ENCODE measurements around the gene TBXAS1. TPM values are rescaled to one million over a fixed set of nuclear protein-coding genes. Genes with fewer than 3 reads are reported as not detected.

Gene TBXAS1
- total RNA-seq, 1 experiment from 2014 or later, result not detected

DNA sequence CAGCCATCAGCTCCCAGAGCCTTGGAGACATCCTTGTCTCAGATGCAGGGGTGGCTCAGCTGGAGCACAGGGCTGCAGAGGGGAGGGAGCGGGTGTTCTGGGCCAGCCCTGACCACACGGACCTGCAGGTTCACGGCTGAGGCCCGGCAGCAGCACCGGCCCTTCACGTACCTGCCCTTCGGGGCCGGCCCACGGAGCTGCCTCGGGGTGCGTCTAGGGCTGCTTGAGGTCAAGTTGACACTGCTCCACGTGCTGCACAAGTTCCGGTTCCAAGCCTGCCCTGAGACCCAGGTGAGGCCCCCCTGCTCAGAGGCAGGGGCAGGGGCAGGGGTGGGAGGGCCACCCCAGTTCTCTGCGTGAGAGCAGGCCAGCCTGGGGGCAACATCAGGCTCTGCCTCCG, 188.5 kb downstream of the TBXAS1 start:
- Histone ChIP-seq H3K9me3 (ENCODE audit: low read length) (no peaks in the 10 kb centered on the region), H3K9me2 (replicated peaks; ENCODE audit: insufficient read depth, low read length) (no peaks in the 10 kb centered on the region), H3K27me3 (ENCODE audit: low read length) (no peaks in the 10 kb centered on the region; the same call in 1 of the 2 replicates), H3K27ac (ENCODE audit: low read length) (no peak overlapping the region), H3K79me2 (ENCODE audit: low read length) (no peaks in the 10 kb centered on the region), H3K4me2 (ENCODE audit: low read depth, low read length, poor library complexity, severe bottlenecking) (no peak overlapping the region), H3K4me3 (ENCODE audit: low read length) (no peak overlapping the region), H3K9ac (ENCODE audit: low read length) (no peak overlapping the region), H3K36me3 (ENCODE audit: insufficient read depth, low read length) (no peaks in the 10 kb centered on the region), H3K4me1 (ENCODE audit: low read length) (no peaks in the 10 kb centered on the region), H2AFZ (ENCODE audit: low read length) (no peak overlapping the region), H4K20me1 (ENCODE audit: insufficient read depth, low read depth, low read length) (0 out of 2 replicates have a peak, but pooled peaks cover 4% of the 10 kb centered on the region)
- DNase-seq, result no peak

DNA sequence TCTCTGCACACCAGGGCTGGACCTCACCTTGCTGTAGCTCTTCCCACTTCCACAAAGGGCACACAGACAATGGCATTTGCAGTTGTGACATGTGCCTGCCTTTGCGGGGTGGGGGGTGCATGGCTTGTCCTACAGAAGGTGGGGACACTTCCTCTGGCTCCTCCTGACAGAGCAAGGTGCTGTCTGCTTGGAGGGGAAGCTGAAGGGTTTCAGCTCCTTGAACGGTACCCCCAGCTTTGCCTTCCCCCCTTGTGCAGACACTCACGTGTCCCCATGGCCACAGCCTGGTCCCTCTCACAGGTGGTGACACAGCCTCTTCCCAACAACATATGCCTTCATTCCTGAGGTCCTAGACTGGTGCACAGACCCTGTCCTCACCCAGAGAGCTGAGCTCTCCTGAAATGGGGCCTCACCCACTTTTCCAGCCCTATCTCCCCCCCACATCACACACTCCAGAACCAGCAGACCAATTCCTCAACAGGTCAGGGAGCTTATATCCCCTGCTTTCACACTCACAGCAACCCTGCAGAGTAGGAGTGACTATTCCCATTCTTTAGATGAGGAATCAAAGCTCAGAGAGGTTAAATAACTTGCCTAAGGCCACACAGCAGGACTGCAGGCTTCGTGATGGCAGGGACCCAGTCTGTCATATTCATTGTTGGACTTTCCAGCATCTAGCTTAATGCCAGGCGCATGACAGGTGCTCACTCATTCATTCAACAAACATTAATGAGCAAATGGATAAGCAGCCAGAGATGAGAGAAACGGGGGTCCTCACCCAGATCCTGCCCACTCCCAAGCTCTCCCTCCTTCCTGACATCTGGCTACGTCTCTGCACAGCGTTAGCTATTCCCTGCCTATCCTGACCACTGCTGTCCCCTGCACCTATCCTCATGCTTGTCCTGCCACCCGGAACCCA, 189.3 kb downstream of the TBXAS1 start:
- Histone ChIP-seq H3K27ac (ENCODE audit: low read length) (no peak overlapping the region), H3K79me2 (ENCODE audit: low read length) (no peaks in the 10 kb centered on the region), H4K20me1 (ENCODE audit: insufficient read depth, low read depth, low read length) (0 out of 2 replicates have a peak, but pooled peaks cover 4% of the 10 kb centered on the region), H3K4me3 (ENCODE audit: low read length) (no peak overlapping the region), H3K4me2 (ENCODE audit: low read depth, low read length, poor library complexity, severe bottlenecking) (no peak overlapping the region), H3K4me1 (ENCODE audit: low read length) (no peaks in the 10 kb centered on the region), H3K9me3 (ENCODE audit: low read length) (no peaks in the 10 kb centered on the region), H3K9me2 (replicated peaks; ENCODE audit: insufficient read depth, low read length) (no peaks in the 10 kb centered on the region), H2AFZ (ENCODE audit: low read length) (no peak overlapping the region), H3K36me3 (ENCODE audit: insufficient read depth, low read length) (no peaks in the 10 kb centered on the region), H3K27me3 (ENCODE audit: low read length) (no peaks in the 10 kb centered on the region; the same call in 1 of the 2 replicates), H3K9ac (ENCODE audit: low read length) (no peak overlapping the region)
- DNase-seq, result no peak

DNA sequence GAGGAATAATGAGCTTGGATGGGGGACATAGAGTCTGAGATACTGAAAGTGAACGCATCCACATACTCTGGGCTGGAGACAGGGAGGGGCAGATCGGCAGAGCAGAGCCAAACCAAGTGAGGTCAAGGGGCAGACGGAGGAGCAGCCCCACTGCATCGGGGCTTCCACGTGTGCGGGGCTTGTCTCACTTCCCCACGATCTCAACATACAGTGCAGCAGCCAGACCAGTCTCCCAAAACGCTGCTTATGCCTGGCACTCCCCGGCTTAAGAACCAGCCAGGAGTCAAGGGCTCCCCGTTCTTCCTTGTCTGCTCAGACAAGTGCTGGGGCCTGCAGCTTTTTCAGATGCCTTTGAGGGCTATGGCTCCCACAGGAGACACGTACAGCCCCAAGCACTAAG, 190.1 kb downstream of the TBXAS1 start:
- no peak overlapping the region for H2AFZ ChIP-seq (ENCODE audit: low read length)
- H3K9me3 ChIP-seq (ENCODE audit: low read length), result no peaks in the 10 kb centered on the region
- H3K79me2 ChIP-seq (ENCODE audit: low read length), result no peaks in the 10 kb centered on the region
- H4K20me1 ChIP-seq (ENCODE audit: insufficient read depth, low read depth, low read length), result 0 out of 2 replicates have a peak, but pooled peaks cover 4% of the 10 kb centered on the region
- no peak for DNase-seq
- H3K4me3 ChIP-seq (ENCODE audit: low read length), result no peak overlapping the region
- no peaks in the 10 kb centered on the region for H3K4me1 ChIP-seq (ENCODE audit: low read length)
- no peaks in the 10 kb centered on the region for H3K9me2 ChIP-seq (replicated peaks; ENCODE audit: insufficient read depth, low read length)
- no peaks in the 10 kb centered on the region for H3K36me3 ChIP-seq (ENCODE audit: insufficient read depth, low read length)
- no peak overlapping the region for H3K27ac ChIP-seq (ENCODE audit: low read length)
- H3K9ac ChIP-seq (ENCODE audit: low read length), result no peak overlapping the region
- no peak overlapping the region for H3K4me2 ChIP-seq (ENCODE audit: low read depth, low read length, poor library complexity, severe bottlenecking)
- no peaks in the 10 kb centered on the region for H3K27me3 ChIP-seq (ENCODE audit: low read length)

DNA sequence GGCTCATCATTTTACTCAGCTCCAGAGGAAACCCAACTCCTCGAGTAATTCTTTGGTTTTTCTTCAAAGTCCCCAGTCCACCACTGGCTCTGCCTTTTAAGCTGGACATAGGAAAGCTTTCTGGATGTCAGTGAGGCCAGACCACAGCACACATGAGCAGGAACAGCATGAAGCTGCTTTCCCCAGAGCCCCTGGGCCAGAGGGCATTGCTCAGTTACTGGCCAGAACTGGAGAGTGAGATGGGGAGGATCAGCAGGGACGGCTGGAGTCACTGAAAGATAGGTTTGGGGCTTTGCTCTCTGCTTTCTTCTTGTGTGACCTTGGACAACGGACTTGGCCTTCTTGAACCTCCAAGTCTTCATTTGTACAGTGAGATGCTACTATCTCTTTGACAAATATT, 190.5 kb downstream of the TBXAS1 start:
- no peak overlapping the region for H3K27ac ChIP-seq (ENCODE audit: low read length)
- H4K20me1 ChIP-seq (ENCODE audit: insufficient read depth, low read depth, low read length), result 0 out of 2 replicates have a peak, but pooled peaks cover 4% of the 10 kb centered on the region
- H3K4me2 ChIP-seq (ENCODE audit: low read depth, low read length, poor library complexity, severe bottlenecking), result no peak overlapping the region
- no peak overlapping the region for H2AFZ ChIP-seq (ENCODE audit: low read length)
- H3K9me2 ChIP-seq (replicated peaks; ENCODE audit: insufficient read depth, low read length), result no peaks in the 10 kb centered on the region
- no peaks in the 10 kb centered on the region for H3K79me2 ChIP-seq (ENCODE audit: low read length)
- H3K9ac ChIP-seq (ENCODE audit: low read length), result no peak overlapping the region
- H3K4me3 ChIP-seq (ENCODE audit: low read length), result no peak overlapping the region
- no peaks in the 10 kb centered on the region for H3K4me1 ChIP-seq (ENCODE audit: low read length)
- H3K36me3 ChIP-seq (ENCODE audit: insufficient read depth, low read length), result no peaks in the 10 kb centered on the region
- H3K9me3 ChIP-seq (ENCODE audit: low read length), result no peaks in the 10 kb centered on the region
- no peaks in the 10 kb centered on the region for H3K27me3 ChIP-seq (ENCODE audit: low read length)
- no peak for DNase-seq

DNA sequence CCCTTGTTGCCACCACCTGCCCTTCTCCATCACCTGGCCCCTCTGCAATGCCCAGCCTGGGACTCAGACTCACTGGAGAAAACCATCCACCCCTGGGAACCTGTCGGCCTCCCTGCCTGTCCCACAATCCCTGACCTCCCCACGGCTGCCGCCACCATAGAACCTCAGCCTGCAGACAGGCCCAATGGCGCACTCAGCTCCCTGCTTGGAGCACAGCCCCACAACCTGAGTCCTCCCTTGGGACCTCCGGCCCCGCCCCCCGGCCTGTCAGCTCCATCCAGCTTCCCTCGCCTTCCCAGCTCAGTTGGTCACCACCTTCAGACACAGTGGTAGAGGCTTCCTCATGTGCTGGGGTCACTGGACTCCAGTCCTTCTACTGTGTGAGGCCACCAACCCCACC, 192.5 kb downstream of the TBXAS1 start:
- H3K4me3 ChIP-seq (ENCODE audit: low read length), result no peak overlapping the region
- no peak overlapping the region for H2AFZ ChIP-seq (ENCODE audit: low read length)
- H3K9me3 ChIP-seq (ENCODE audit: low read length), result no peaks in the 10 kb centered on the region
- no peaks in the 10 kb centered on the region for H3K36me3 ChIP-seq (ENCODE audit: insufficient read depth, low read length)
- no peaks in the 10 kb centered on the region for H3K79me2 ChIP-seq (ENCODE audit: low read length)
- 0 out of 2 replicates have a peak, but pooled peaks cover 4% of the 10 kb centered on the region for H4K20me1 ChIP-seq (ENCODE audit: insufficient read depth, low read depth, low read length)
- no peak overlapping the region for H3K4me2 ChIP-seq (ENCODE audit: low read depth, low read length, poor library complexity, severe bottlenecking)
- no peaks in the 10 kb centered on the region for H3K27me3 ChIP-seq (ENCODE audit: low read length)
- H3K4me1 ChIP-seq (ENCODE audit: low read length), result no peaks in the 10 kb centered on the region
- H3K9me2 ChIP-seq (replicated peaks; ENCODE audit: insufficient read depth, low read length), result no peaks in the 10 kb centered on the region
- DNase-seq, result no peak
- H3K9ac ChIP-seq (ENCODE audit: low read length), result no peak overlapping the region
- no peak overlapping the region for H3K27ac ChIP-seq (ENCODE audit: low read length)

DNA sequence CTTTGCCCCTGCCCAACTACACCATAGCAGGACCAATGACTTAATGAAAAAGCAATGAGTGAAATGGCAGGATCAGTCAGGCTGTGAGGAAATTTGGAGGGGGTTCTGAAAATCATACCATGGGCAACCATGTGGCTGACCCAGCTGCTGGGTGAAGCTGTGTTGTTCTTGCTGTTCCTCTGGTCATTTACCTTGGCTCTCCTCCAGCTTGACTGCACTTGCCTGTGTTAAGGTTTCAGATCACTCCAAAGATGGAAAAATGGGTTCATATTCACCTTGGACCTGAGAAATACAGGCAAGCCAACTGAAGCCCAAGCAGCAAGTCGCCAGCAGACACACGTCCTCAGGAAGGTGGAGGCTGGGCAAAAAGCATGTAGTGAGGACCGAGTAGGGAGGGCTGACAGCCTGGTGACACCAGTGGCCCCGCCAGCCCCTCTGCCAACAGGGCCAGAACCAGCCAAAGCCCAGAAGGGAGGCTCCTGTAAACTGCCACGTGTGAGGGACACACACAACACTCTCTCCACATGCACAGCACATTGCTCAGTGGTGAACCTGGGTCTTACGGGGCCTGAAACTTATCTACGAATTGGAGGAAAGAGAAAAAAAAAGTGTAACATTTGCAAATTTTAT, 193.6 kb downstream of the TBXAS1 start:
- H3K9me3 ChIP-seq (ENCODE audit: low read length), result no peaks in the 10 kb centered on the region
- H3K4me1 ChIP-seq (ENCODE audit: low read length), result no peaks in the 10 kb centered on the region
- H4K20me1 ChIP-seq (ENCODE audit: insufficient read depth, low read depth, low read length), result 0 out of 2 replicates have a peak, but pooled peaks cover 4% of the 10 kb centered on the region
- H3K4me2 ChIP-seq (ENCODE audit: low read depth, low read length, poor library complexity, severe bottlenecking), result no peak overlapping the region
- no peak for DNase-seq
- no peak overlapping the region for H3K4me3 ChIP-seq (ENCODE audit: low read length)
- H3K79me2 ChIP-seq (ENCODE audit: low read length), result no peaks in the 10 kb centered on the region
- H3K27me3 ChIP-seq (ENCODE audit: low read length), result no peaks in the 10 kb centered on the region
- H3K36me3 ChIP-seq (ENCODE audit: insufficient read depth, low read length), result no peaks in the 10 kb centered on the region
- H3K27ac ChIP-seq (ENCODE audit: low read length), result no peak overlapping the region
- H3K9ac ChIP-seq (ENCODE audit: low read length), result no peak overlapping the region
- no peaks in the 10 kb centered on the region for H3K9me2 ChIP-seq (replicated peaks; ENCODE audit: insufficient read depth, low read length)
- H2AFZ ChIP-seq (ENCODE audit: low read length), result no peak overlapping the region

DNA sequence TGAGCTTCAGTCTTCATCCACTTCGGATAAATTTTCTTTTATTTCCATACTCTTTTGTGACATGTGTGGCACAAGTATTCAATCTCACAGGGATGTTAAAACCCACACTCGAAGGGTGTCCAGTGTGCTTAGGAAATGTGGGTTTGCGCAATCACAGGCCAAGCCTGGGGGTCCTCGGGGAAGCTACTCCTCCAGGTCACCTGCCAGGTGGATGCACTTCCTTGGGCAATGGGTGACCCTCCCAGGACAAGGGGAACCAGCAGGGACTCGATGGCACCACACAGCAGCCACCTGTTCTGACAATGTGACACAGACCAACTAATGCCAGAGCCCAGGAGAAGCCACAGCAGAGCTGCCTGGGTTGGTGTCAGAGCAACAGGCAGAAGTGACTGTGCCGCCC, 194.7 kb downstream of the TBXAS1 start:
- no peak overlapping the region for H2AFZ ChIP-seq (ENCODE audit: low read length)
- no peak overlapping the region for H3K27ac ChIP-seq (ENCODE audit: low read length)
- H3K4me1 ChIP-seq (ENCODE audit: low read length), result no peaks in the 10 kb centered on the region
- no peaks in the 10 kb centered on the region for H3K27me3 ChIP-seq (ENCODE audit: low read length)
- no peak for DNase-seq
- H3K4me2 ChIP-seq (ENCODE audit: low read depth, low read length, poor library complexity, severe bottlenecking), result no peak overlapping the region
- no peaks in the 10 kb centered on the region for H3K79me2 ChIP-seq (ENCODE audit: low read length)
- H3K4me3 ChIP-seq (ENCODE audit: low read length), result no peak overlapping the region
- H3K9me2 ChIP-seq (replicated peaks; ENCODE audit: insufficient read depth, low read length), result no peaks in the 10 kb centered on the region
- no peaks in the 10 kb centered on the region for H3K36me3 ChIP-seq (ENCODE audit: insufficient read depth, low read length)
- no peak overlapping the region for H3K9ac ChIP-seq (ENCODE audit: low read length)
- H4K20me1 ChIP-seq (ENCODE audit: insufficient read depth, low read depth, low read length), result 0 out of 2 replicates have a peak, but pooled peaks cover 4% of the 10 kb centered on the region
- no peaks in the 10 kb centered on the region for H3K9me3 ChIP-seq (ENCODE audit: low read length)

DNA sequence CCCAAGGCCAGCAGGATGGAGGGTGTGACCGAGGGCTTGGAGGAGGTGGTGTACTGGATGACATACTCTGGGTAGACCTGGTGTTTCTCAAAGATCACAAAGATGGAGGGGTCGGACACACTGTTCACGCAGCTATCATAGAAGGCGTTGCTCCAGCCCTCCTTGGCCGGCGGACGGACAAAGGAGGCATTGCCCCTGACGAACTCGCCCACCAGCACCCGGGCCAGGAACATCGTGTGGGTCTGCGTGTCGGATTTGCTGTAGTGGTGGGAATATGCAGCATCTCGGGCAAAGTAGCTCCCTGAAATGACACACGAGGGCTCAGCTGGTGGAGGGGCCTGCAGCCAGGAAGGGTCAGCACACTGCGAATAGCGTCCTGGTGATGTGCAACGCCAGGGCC, 195.5 kb downstream of the TBXAS1 start:
- Histone ChIP-seq H3K36me3 (ENCODE audit: insufficient read depth, low read length) (no peaks in the 10 kb centered on the region), H3K27ac (ENCODE audit: low read length) (no peak overlapping the region), H4K20me1 (ENCODE audit: insufficient read depth, low read depth, low read length) (0 out of 2 replicates have a peak, but pooled peaks cover 4% of the 10 kb centered on the region), H3K4me3 (ENCODE audit: low read length) (no peak overlapping the region), H3K9me3 (ENCODE audit: low read length) (no peaks in the 10 kb centered on the region), H3K9ac (ENCODE audit: low read length) (no peak overlapping the region), H3K27me3 (ENCODE audit: low read length) (no peaks in the 10 kb centered on the region), H3K4me1 (ENCODE audit: low read length) (no peaks in the 10 kb centered on the region), H2AFZ (ENCODE audit: low read length) (no peak overlapping the region), H3K9me2 (replicated peaks; ENCODE audit: insufficient read depth, low read length) (no peaks in the 10 kb centered on the region), H3K4me2 (ENCODE audit: low read depth, low read length, poor library complexity, severe bottlenecking) (no peak overlapping the region), H3K79me2 (ENCODE audit: low read length) (no peaks in the 10 kb centered on the region)
- no peak for DNase-seq

Measured in Karpas-422 (cell line).